HG02642 (cell line): ENCODE data around the gene CRKL.
"Not testable (repeated sequence)": the region's sequence is repeated elsewhere in the genome, so short reads cannot be mapped to it uniquely, and the experiment has no call there.

Experiments used
- ATAC-seq: cut with Tn5 transposase; IDR thresholded peaks from one replicate; pipeline ENCODE4 v1.9.1; 2021; ENCODE audit warnings: mild to moderate bottlenecking; ENCODE audit not compliant: unreplicated experiment, poor library complexity

Gene CRKL

GRCh38 chr22:20965104-20965887, 48.1 kb downstream of the CRKL start:
- ATAC-seq: no peak

- no peak for ATAC-seq
Observed at GRCh38 chr22:20965888-20966855, 49.0 kb downstream of the CRKL start.

GRCh38 chr22:20966883-20967696, 49.9 kb downstream of the CRKL start, which contains the start of gene AIFM3:
TSS of gene AIFM3 (plus strand) at chr22:20967255. CDS start at chr22:20967945, 690 bp downstream.
- no peak for ATAC-seq

GRCh38 chr22:20967697-20968211, 50.5 kb downstream of the CRKL start:
- ATAC-seq: no peak

- ATAC-seq: no peak
Observed at GRCh38 chr22:20968281-20968977, 51.2 kb downstream of the CRKL start.

- no peak for ATAC-seq
Observed at GRCh38 chr22:20970939-20971657, 53.9 kb downstream of the CRKL start.

GRCh38 chr22:20972014-20972694, 54.9 kb downstream of the CRKL start:
- ATAC-seq: not testable (repeated sequence)

GRCh38 chr22:20972933-20973577, 55.8 kb downstream of the CRKL start:
- ATAC-seq: no peak

GRCh38 chr22:20973634-20974286, 56.6 kb downstream of the CRKL start:
- no peak for ATAC-seq

GRCh38 chr22:20974336-20974955, 57.2 kb downstream of the CRKL start:
- no peak for ATAC-seq

GRCh38 chr22:20975541-20976290, 58.5 kb downstream of the CRKL start:
- no peak for ATAC-seq

- no peak for ATAC-seq
Observed at GRCh38 chr22:20976291-20976877, 59.2 kb downstream of the CRKL start.

- no peak for ATAC-seq
Observed at GRCh38 chr22:20977019-20977418, 59.8 kb downstream of the CRKL start.

GRCh38 chr22:20977516-20978170, 60.4 kb downstream of the CRKL start:
- ATAC-seq: no peak

- no peak for ATAC-seq
Observed at GRCh38 chr22:20978419-20978818, 61.2 kb downstream of the CRKL start.
